DOHH2 (cell line): Measurements from ENCODE around the gene ARID3A.

Experiments used
- H3F3A ChIP-seq: fragments of 200-600 bp; sonication (generic), shearing (Covaris generic); 2 replicates; pipeline ENCODE4 v1.6.0; 2016; ENCODE audit warnings: antibody characterized with exemption, mild to moderate bottlenecking; ENCODE audit not compliant: control insufficient read depth, insufficient read depth
- H3K27ac ChIP-seq: fragments of 200-600 bp; sonication (generic); 2 replicates; pipeline ENCODE4 v1.5.1; 2014; ENCODE audit warnings: low read depth, mild to moderate bottlenecking, low read length, moderate library complexity
- H3K27me3 ChIP-seq: fragments of 200-600 bp; sonication (generic); 2 replicates; pipeline ENCODE4 v1.6.1; 2014; ENCODE audit warnings: mild to moderate bottlenecking, low read length, mixed read lengths; ENCODE audit not compliant: control insufficient read depth
- H3K36me3 ChIP-seq: fragments of 200-600 bp; sonication (generic); 2 replicates; pipeline ENCODE4 v1.6.1; 2014; ENCODE audit warnings: mild to moderate bottlenecking, low read length, moderate library complexity, mixed read lengths; ENCODE audit not compliant: control insufficient read depth
- H3K4me1 ChIP-seq: fragments of 200-600 bp; sonication (generic); 2 replicates; pipeline ENCODE4 v1.6.1; 2014; ENCODE audit warnings: mild to moderate bottlenecking, low read length, mixed read lengths; ENCODE audit not compliant: control insufficient read depth
- H3K4me2 ChIP-seq: fragments of 200-600 bp; sonication (generic); 2 replicates; pipeline ENCODE4 v1.6.0; 2014; ENCODE audit warnings: mild to moderate bottlenecking, low read length, moderate library complexity
- H3K4me3 ChIP-seq: fragments of 200-600 bp; sonication (generic); 2 replicates; pipeline ENCODE4 v1.5.1; 2014; ENCODE audit warnings: mild to moderate bottlenecking, low read length, mixed read lengths
- H3K79me2 ChIP-seq: fragments of 200-600 bp; sonication (generic); 2 replicates; pipeline ENCODE4 v1.6.1; 2014; ENCODE audit warnings: mild to moderate bottlenecking, low read length, mixed read lengths; ENCODE audit not compliant: control insufficient read depth
- H3K9me2 ChIP-seq: fragments of 200-600 bp; sonication (generic); replicated peaks from 2 replicates; pipeline ENCODE4 v1.6.1; 2014; ENCODE audit warnings: mild to moderate bottlenecking, low read length, mixed read lengths; ENCODE audit not compliant: control insufficient read depth
- H3K9me3 ChIP-seq: fragments of 200-600 bp; sonication (generic); 2 replicates; pipeline ENCODE4 v1.6.1; 2014; ENCODE audit warnings: antibody characterized with exemption, low read length, mixed read lengths; ENCODE audit not compliant: control insufficient read depth, insufficient read depth
- H4K20me1 ChIP-seq: fragments of 200-600 bp; sonication (generic); 2 replicates; pipeline ENCODE4 v1.6.0; 2014; ENCODE audit warnings: low read depth, mild to moderate bottlenecking, antibody characterized with exemption, low read length, moderate library complexity; ENCODE audit not compliant: control insufficient read depth, insufficient read depth
- CTCF ChIP-seq: fragments of 200-600 bp; sonication (generic); IDR thresholded peaks from one replicate; pipeline ENCODE4 v1.5.1; 2014; ENCODE audit warnings: antibody characterized with exemption, mild to moderate bottlenecking, low read depth, low read length; ENCODE audit not compliant: poor library complexity, severe bottlenecking
- EZH2phosphoT487 ChIP-seq: fragments of 200-600 bp; sonication (generic); IDR thresholded peaks from 2 replicates; pipeline ENCODE4 v1.6.1; 2017; ENCODE audit warnings: borderline replicate concordance, mild to moderate bottlenecking, antibody characterized with exemption, low read length, moderate library complexity, mixed read lengths

ARID3A gene

GRCh38 chr19:926589-927350 is 935 bp downstream of the ARID3A start:
- Histone ChIP-seq H3K9me3 (no peaks in the 10 kb centered on the region), H3K27ac (0 out of 2 replicates have a peak overlapping the region, but pooled peaks have one; percentile 12), H3K4me3 (peak overlapping the region; percentile 76), H4K20me1 (peaks cover 8% of the 10 kb centered on the region; the same call in 1 of the 2 replicates), H3K36me3 (no peaks in the 10 kb centered on the region), H3K4me2 (peak overlapping the region; percentile 87), H3K9me2 (no peaks in the 10 kb centered on the region), H3K79me2 (no peaks in the 10 kb centered on the region), H3K4me1 (peaks cover 27% of the 10 kb centered on the region), H3K27me3 (peaks cover 37% of the 10 kb centered on the region), H3F3A (no peaks in the 10 kb centered on the region; the same call in 1 of the 2 replicates)
- no peak for TF ChIP-seq CTCF
- TF ChIP-seq EZH2phosphoT487 = no peak

GRCh38 chr19:927351-927779 is 1.5 kb downstream of the ARID3A start:
- H3K79me2 ChIP-seq = no peaks in the 10 kb centered on the region
- H3K9me2 ChIP-seq = no peaks in the 10 kb centered on the region
- H3K9me3 ChIP-seq = no peaks in the 10 kb centered on the region
- no peak overlapping the region for H3K4me3 ChIP-seq
- TF ChIP-seq EZH2phosphoT487 = no peak
- no peak for TF ChIP-seq CTCF
- H4K20me1 ChIP-seq = peaks cover 11% of the 10 kb centered on the region; the same call in 1 of the 2 replicates
- H3F3A ChIP-seq = no peaks in the 10 kb centered on the region; the same call in 1 of the 2 replicates
- H3K36me3 ChIP-seq = no peaks in the 10 kb centered on the region
- H3K4me1 ChIP-seq = peaks cover 27% of the 10 kb centered on the region
- H3K27me3 ChIP-seq = peaks cover 36% of the 10 kb centered on the region
- peak overlapping the region; percentile 87 for H3K4me2 ChIP-seq
- H3K27ac ChIP-seq = no peak overlapping the region

GRCh38 chr19:927780-928401 is 2.1 kb downstream of the ARID3A start:
- Histone ChIP-seq H3K4me2 (no peak overlapping the region), H3K27ac (no peak overlapping the region)

More at GRCh38 chr19:927780-928401, 2.1 kb downstream of the ARID3A start:
- no peaks in the 10 kb centered on the region; the same call in 1 of the 2 replicates for H3F3A ChIP-seq
- no peaks in the 10 kb centered on the region for H3K79me2 ChIP-seq
- no peak overlapping the region for H3K4me3 ChIP-seq
- no peaks in the 10 kb centered on the region for H3K9me3 ChIP-seq
- no peaks in the 10 kb centered on the region for H3K36me3 ChIP-seq
- H4K20me1 ChIP-seq = peaks cover 11% of the 10 kb centered on the region; the same call in 1 of the 2 replicates
- H3K27me3 ChIP-seq = peaks cover 36% of the 10 kb centered on the region
- peaks cover 27% of the 10 kb centered on the region for H3K4me1 ChIP-seq
- H3K9me2 ChIP-seq = no peaks in the 10 kb centered on the region
- TF ChIP-seq CTCF (no peak), EZH2phosphoT487 (no peak)
